MCF 10A (cell line): Measurements from ENCODE around the gene HK1. TPM values are rescaled to one million over a fixed set of nuclear protein-coding genes. Genes with fewer than 3 reads are reported as not detected.

ENCODE experiments used
- BruUV-seq: library from RNA; stranded (reverse); fragments of 400-500 nt; replicated peaks from 2 replicates; lab custom pipeline; 2021; lab: Mats Ljungman, UMichigan
- CTCF ChIA-PET: fragments of 300-600 bp; sonication (Branson Sonifier 250); formaldehyde crosslinking; extraction: SDS; loops from one replicate; lab custom pipeline; 2021; ENCODE audit warnings: antibody characterized with exemption, inconsistent platforms; lab: Yijun Ruan, JAX
- POLR2A ChIA-PET: fragments of 300-600, 350-650 bp; sonication (Branson Sonifier 250); formaldehyde crosslinking; extraction: SDS; loops from one replicate; lab custom pipeline; 2020; ENCODE audit warnings: antibody characterized with exemption, inconsistent platforms; lab: Yijun Ruan, JAX
- DNase-seq: peaks from one replicate; pipeline ENCODE4 v3.0.0-alpha.2; 2018; ENCODE audit not compliant: unreplicated experiment
- H3K27ac Mint-ChIP-seq: one replicate; pipeline ENCODE4 v1.8.0; 2022; ENCODE audit warnings: mild to moderate bottlenecking, low read depth, mixed read lengths; ENCODE audit not compliant: unreplicated experiment
- H3K27me3 Mint-ChIP-seq: one replicate; pipeline ENCODE4 v1.8.0; 2022; ENCODE audit warnings: mixed read lengths; ENCODE audit not compliant: insufficient read depth, unreplicated experiment
- H3K36me3 Mint-ChIP-seq: one replicate; pipeline ENCODE4 v1.8.0; 2022; ENCODE audit warnings: mild to moderate bottlenecking, moderate library complexity, mixed read lengths; ENCODE audit not compliant: insufficient read depth, unreplicated experiment
- H3K4me1 Mint-ChIP-seq: one replicate; pipeline ENCODE4 v1.8.0; 2022; ENCODE audit warnings: mixed read lengths; ENCODE audit not compliant: insufficient read depth, unreplicated experiment
- H3K4me3 Mint-ChIP-seq: one replicate; pipeline ENCODE4 v1.8.0; 2022; ENCODE audit warnings: mild to moderate bottlenecking, moderate library complexity, mixed read lengths; ENCODE audit not compliant: unreplicated experiment
- H3K9me3 Mint-ChIP-seq: one replicate; pipeline ENCODE4 v1.8.0; 2022; ENCODE audit warnings: mixed read lengths; ENCODE audit not compliant: unreplicated experiment
- intact Hi-C: fragments of 100-400 bp; cut with micrococcal nuclease; formaldehyde crosslinking; loops from 2 replicates; pipeline ENCODE4 v1.14.1; 2022
- total RNA-seq: library from RNA; stranded (reverse); gene quantifications from 2 replicates; pipeline ENCODE4 v1.2.3, GENCODE V29; 2022
- TF ChIP-seq, protein P1 (sequence below): fragments of 200-600 bp; IDR thresholded peaks from one replicate; pipeline ENCODE4 v1.8.0; 2022; ENCODE audit warnings: antibody characterized with exemption, mild to moderate bottlenecking; ENCODE audit not compliant: unreplicated experiment

The HK1 gene
- total RNA-seq, 1 experiment from 2014 or later = 134 TPM

DNA sequence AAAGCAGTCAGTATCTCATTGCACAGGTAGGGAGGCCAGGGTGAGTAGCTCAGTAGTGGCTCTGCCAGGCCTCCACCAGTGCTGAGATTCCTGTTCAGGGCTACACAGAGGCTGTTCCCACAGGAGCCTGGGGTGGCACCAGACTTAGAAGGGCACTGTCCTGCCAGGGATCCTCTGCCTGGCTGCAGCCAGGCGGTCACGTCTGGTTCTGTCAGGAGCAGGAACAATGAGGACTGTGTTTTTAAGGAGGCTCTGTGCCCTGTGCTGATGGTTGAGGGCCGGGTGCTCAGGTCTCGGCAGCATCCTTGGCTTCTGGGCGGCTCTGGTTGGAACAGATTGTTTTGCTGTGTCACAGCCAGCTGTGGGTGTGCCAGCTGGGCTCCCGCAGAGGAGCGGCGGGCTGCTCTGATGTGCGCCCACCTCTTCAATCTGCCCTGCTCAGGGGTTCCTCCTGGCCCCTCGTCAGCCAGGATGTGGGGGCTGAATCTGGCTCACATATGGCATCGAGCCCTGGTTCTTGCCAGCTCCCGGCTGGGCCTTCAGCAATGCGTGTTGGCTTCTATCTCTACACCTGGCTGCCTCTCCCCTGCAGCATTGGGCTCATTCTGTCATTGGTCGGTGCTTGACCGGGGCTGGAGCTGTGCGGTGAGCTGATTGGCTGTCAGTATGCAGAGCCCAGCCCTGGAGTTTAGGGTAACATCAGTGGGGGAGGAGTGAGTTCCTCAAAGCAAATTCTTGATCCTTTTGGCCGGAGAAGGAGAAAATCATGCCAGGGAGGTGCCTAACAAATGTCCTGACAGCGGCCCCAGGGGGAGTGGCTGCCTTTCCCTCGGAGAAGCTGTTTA is 97.2 kb downstream of the HK1 start:
- Mint-ChIP-seq H3K27me3 (no peaks in the 10 kb centered on the region), H3K36me3 (peaks cover 71% of the 10 kb centered on the region), H3K27ac (peak overlapping the region; percentile 83), H3K4me1 (peaks cover 45% of the 10 kb centered on the region), H3K4me3 (peak overlapping the region; percentile 38), H3K9me3 (no peaks in the 10 kb centered on the region)
- TF ChIP-seq, protein P1, sequence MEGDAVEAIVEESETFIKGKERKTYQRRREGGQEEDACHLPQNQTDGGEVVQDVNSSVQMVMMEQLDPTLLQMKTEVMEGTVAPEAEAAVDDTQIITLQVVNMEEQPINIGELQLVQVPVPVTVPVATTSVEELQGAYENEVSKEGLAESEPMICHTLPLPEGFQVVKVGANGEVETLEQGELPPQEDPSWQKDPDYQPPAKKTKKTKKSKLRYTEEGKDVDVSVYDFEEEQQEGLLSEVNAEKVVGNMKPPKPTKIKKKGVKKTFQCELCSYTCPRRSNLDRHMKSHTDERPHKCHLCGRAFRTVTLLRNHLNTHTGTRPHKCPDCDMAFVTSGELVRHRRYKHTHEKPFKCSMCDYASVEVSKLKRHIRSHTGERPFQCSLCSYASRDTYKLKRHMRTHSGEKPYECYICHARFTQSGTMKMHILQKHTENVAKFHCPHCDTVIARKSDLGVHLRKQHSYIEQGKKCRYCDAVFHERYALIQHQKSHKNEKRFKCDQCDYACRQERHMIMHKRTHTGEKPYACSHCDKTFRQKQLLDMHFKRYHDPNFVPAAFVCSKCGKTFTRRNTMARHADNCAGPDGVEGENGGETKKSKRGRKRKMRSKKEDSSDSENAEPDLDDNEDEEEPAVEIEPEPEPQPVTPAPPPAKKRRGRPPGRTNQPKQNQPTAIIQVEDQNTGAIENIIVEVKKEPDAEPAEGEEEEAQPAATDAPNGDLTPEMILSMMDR = no peak
- CTCF ChIA-PET = interaction anchor here (0.9 to 2.5 kb wide), 13 partner anchors 8 to 137 kb away, joined by 3 to 13 read pairs (median 4); no protein-coding TSS in a partner anchor
- intact Hi-C loops = loop anchor here (5.0 kb wide), 1 partner anchor 38 kb away; no protein-coding TSS in a partner anchor
- peak; percentile 92 for DNase-seq
- POLR2A ChIA-PET = interaction anchor here (0.6 to 4.7 kb wide), 24 partner anchors 10 to 159 kb away, joined by 3 to 84 read pairs (median 5); no protein-coding TSS in a partner anchor
- BruUV-seq = no TSS peak

DNA sequence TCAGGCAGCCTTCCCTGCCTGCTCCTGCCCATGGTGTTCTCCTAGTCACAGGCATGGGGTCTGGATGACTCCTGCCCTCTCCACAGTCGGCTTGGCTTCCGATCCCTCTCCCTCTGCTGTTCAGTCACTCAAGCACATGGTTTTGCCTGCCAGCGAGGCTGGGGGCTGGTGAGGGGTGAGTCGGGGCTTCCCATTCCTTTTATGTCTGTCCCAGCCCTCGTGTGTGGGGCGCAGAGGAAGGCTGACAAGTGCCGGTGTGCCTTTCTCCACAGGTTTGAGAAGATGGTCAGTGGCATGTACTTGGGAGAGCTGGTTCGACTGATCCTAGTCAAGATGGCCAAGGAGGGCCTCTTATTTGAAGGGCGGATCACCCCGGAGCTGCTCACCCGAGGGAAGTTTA is 98.4 kb downstream of the HK1 start:
- Mint-ChIP-seq H3K27ac (peak overlapping the region; percentile 77), H3K4me1 (peaks cover 41% of the 10 kb centered on the region), H3K9me3 (no peaks in the 10 kb centered on the region), H3K4me3 (no peak overlapping the region), H3K36me3 (peaks cover 73% of the 10 kb centered on the region), H3K27me3 (no peaks in the 10 kb centered on the region)
- POLR2A ChIA-PET = interaction anchor here (0.8 to 4.7 kb wide), 9 partner anchors 9 to 59 kb away, joined by 3 to 84 read pairs (median 10); no protein-coding TSS in a partner anchor
- CTCF ChIA-PET = interaction anchor here (1.0 to 2.5 kb wide), 4 partner anchors 10 to 143 kb away, joined by 3 to 13 read pairs (median 7); no protein-coding TSS in a partner anchor
- no peak for DNase-seq
- intact Hi-C loops = loop anchor here (5.0 kb wide), 1 partner anchor 39 kb away; no protein-coding TSS in a partner anchor
- BruUV-seq = no TSS peak
- TF ChIP-seq, protein P1 = no peak

DNA sequence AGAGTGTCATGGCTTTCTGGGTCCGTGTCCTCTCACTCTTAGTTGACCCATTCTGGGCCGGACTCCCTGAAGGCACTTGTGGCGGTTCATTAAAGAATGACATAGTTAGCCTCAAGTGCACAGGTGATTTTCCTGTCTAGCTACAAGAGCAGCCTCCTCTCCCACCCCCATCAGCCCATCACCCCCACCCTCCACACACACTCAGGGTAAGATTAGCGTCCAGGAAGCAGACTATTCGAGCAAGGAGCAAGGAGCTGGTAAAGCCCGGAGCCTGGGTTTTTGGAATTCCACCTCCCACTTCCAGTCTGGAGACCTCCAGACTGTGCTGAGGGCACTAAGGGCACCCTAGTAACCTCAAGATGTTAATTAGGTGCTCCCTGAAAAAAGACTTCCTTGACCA is 98.9 kb downstream of the HK1 start:
- ChIA-PET POLR2A (interaction anchor here (1.9 to 4.7 kb wide), 2 partner anchors 11 to 39 kb away, joined by 4 to 74 read pairs; no protein-coding TSS in a partner anchor), CTCF (interaction anchor here (1.1 to 2.5 kb wide), 3 partner anchors 31 to 143 kb away, joined by 3 to 11 read pairs (median 3); no protein-coding TSS in a partner anchor)
- H3K4me3 Mint-ChIP-seq = no peak overlapping the region
- BruUV-seq = no TSS peak
- no peaks in the 10 kb centered on the region for H3K9me3 Mint-ChIP-seq
- peaks cover 36% of the 10 kb centered on the region for H3K4me1 Mint-ChIP-seq
- H3K27ac Mint-ChIP-seq = peak overlapping the region; percentile 77
- intact Hi-C loops = loop anchor here (5.0 kb wide), 1 partner anchor 40 kb away; no protein-coding TSS in a partner anchor
- TF ChIP-seq, protein P1 = no peak
- H3K27me3 Mint-ChIP-seq = no peaks in the 10 kb centered on the region
- DNase-seq = no peak
- H3K36me3 Mint-ChIP-seq = peaks cover 73% of the 10 kb centered on the region

DNA sequence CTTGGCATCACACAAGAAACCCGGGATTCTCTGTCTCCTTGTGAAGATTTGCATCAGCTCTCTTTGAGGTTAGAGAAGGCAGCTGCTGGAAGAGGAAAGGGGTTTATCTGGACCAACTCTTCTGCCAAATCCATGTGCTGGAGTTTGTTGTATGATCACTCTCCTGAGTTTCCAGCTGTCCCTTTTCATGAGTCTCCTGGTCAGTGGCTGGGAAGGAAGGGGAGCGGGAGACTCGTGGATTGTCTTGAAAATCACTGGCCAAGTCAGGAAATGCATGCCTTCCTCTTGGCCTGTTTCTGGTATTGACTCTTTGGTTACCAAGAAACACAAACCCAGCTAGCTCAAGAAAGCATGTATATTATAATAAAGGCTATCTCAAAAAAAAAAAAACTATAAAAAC is 99.6 kb downstream of the HK1 start:
- H3K36me3 Mint-ChIP-seq = peaks cover 73% of the 10 kb centered on the region
- POLR2A ChIA-PET = interaction anchor here (1.9 to 4.7 kb wide), 2 partner anchors 10 to 40 kb away, joined by 4 to 74 read pairs; no protein-coding TSS in a partner anchor
- intact Hi-C loops = loop anchor here (5.0 kb wide), 1 partner anchor 41 kb away; no protein-coding TSS in a partner anchor
- TF ChIP-seq, protein P1 = no peak
- H3K27ac Mint-ChIP-seq = peak overlapping the region; percentile 77
- H3K27me3 Mint-ChIP-seq = no peaks in the 10 kb centered on the region
- BruUV-seq = no TSS peak
- H3K4me3 Mint-ChIP-seq = no peak overlapping the region
- CTCF ChIA-PET = interaction anchor here (1.4 kb wide), 1 partner anchor 30 kb away, joined by 3 read pairs; no protein-coding TSS in a partner anchor
- peaks cover 31% of the 10 kb centered on the region for H3K4me1 Mint-ChIP-seq
- no peak for DNase-seq
- no peaks in the 10 kb centered on the region for H3K9me3 Mint-ChIP-seq
